ENCODE data around the gene EIF5A.
A peak's percentile ranks its signal among the peaks of the same experiment; 100 is the strongest.

Gene EIF5A

DNA sequence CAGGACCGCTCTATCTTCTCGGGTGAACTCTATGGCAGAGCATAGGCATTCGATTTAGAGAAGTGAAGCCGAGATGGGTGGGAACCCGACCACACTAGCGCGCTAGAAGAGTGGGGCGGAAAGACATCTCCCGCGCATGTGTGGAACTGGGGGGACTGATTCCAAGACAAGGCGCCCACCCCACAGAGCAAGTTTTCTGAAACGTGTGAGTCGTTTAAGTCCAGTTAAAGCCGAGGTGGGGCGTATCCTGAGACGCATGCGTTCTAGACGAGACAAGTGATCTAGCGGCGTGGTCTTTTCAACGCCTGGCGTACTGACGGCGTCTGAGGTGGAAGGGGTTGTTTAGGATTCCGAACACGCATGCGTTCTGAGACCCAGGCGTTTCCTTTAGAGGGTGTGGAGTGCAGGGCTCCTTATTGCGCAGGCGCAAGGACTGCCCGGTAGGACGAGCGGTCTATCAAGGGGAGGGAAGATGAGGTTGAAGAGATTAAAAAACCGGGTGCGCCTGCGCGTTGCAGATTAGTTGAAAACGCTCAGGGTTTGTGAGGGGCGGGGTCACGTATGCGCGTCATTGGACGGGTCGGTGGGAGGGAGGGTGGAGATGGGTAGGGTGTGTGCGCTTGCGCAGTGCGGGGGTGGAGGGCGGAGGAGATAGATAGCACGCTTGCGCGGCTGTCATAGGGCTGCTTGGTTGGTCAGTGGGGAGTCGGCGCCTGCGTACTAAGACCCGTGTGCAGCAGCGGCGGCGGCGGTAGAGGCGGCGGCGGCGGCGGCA lies at the start of gene EIF5A:
Gene EIF5A, plus strand, starts transcription at position 718 of the 775 bp plus-strand sequence. CDS start 2,008 bp downstream, outside the sequence.
- FAIRE-seq, result peak; percentile 99

DNA sequence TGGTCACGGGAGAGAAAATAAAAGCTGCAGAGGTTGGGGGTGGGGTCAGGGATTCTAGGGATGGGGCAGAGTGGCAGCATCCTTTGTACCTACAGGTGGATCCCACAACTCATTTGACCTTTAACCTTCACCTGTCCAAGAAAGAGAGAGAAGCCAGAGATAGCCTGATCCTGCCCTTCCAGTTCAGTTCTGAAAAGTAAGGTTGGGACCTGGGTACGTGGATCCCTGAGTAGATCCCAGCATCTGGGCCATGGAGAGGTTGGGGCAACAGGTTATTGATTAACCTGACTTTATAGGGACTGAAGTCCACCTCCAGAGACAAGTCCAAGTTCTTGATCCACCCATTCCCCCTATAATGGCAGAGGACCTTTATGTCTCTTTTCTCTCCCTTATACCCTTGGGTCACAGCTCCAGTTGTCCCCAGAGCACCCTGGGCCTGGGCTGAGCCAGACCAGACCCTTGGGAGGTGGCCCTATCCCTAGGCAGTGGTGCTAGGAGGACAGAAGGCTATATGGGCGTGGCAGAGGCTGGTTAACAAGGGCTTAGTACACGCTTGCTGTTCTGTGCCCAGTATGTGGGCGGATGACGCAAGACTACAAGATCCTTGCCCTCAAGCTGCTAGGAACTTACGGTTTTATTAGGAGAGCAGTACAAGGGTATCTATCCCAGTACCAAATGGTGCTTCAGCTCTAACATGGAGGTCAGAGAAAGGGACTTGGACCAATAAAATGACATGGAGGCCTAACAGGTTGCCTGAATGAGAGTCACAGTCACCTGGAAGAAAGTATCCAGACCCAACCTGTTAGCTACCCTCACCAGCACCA lies 48.5 kb upstream of the EIF5A start:
- FAIRE-seq (no peak), DNase-seq (ENCODE audit: insufficient read length, low spot score) (no peak)

More for the DNA sequence above, at the start of gene EIF5A:
- peak; percentile 99 for DNase-seq (ENCODE audit: insufficient read length, low spot score)

DNA sequence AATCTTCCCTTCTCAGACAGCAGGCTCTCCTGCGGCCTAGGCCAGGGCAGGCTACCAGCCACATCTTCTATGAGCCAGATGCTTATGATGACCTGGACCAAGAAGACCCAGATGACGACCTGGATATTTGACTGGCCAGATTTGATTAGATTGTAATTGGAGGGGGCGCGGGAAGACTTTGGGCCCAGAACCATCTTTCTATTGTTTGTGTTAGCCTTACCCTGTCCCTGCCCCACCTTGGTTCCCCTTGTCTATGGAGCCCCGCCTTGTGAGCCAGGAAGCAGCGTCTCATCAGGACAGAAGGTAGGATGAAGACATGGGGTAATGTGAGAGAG lies 47.9 kb upstream of the EIF5A start:
- DNase-seq (ENCODE audit: insufficient read length, low spot score) (no peak), FAIRE-seq (no peak)

DNA sequence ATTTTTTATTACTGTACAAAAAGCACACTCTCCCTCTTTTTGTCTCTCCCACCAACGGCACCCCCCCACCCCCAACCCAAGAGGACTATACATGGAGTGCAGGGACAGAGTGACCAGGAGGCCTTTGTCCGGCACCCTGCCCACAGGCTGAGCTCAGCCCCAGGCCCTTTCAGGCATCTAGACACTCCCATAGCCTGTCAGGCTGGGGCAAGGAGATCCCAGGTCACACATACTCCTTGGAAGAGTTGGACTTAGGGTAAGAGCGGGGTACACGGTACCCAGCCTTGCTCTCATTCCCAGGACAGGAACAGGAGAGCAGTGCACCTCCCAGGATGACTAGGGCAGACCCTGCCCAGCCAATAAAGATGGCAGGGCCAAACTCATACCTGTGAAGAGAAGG lies 47.3 kb upstream of the EIF5A start:
- FAIRE-seq (no peak), DNase-seq (ENCODE audit: insufficient read length, low spot score) (no peak)

DNA sequence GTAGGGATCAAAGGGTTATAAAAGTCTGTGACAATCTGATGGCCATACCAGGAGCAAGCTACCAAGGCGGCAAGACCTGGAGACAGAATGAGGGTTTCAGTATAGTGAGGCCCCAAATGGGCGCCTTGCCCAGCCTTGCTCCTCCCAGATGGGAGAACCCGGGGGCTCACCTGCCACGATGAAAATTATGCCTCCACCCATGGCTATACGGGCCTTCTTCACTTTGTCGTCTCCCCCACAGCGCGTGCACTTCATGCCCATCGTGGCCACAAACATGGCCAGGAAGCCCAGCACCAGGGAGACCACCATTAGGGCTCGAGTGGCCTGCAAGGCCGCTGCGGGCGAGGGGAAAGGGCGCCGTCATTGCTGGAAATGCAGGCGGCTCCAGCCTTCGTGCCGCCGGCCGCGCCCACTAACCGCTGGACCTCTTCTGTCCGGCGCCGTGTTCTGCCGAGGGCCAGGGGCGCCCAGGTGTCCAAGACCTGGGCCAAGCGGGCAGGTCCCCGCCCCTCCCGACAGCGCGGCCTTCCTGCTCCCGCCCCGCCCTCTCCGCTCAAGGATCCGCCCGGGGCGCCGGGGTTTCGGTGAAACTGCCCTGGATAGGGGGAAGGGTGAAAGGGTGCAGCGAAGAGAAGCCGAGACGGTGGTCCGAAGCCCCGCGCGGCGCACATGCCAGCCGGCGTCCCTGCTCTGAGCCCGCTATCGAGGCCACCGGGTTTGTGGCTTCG lies 46.6 kb upstream of the EIF5A start:
- no peak for DNase-seq (ENCODE audit: insufficient read length, low spot score)
- no peak for FAIRE-seq

DNA sequence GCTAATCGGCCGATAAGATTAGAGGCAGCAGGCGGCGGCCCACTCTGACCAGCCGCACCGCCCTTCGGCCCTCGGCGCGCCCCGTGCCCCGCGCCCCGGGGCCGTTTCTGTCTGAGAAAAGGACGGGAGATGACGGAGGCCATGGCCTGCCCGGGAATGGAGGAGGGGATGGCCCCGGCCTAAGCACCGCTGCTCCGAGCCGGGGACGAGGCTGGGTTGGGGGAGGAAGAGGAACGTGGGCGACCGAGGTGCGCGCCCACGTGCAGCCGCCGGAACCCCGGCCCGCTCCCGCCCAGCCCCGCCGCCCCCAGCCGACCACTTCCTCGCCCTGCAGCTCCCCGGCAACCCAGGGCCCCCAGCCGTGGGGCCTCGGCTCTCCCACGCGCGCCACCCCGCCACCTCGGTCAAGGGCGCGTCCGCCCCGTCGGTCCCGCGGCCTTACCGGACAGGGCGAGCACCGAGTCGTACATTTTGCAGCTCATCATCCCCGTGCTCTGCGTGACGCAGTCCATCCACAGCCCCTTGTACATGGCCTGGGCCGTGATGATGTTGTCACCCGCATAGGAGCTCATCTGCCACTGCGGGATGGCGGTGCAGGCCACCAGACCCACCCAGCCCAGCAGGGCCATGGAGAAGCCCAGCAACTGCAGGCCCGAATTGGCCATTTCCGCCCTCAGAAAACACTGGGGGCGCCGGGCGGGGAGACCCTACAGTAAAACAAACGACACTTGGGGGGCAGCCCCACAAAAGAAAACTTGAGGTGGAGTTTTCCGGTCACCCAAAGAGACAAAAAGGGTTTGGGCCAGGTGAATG lies 45.8 kb upstream of the EIF5A start:
- DNase-seq (ENCODE audit: insufficient read length, low spot score) (no peak), FAIRE-seq (no peak)

DNA sequence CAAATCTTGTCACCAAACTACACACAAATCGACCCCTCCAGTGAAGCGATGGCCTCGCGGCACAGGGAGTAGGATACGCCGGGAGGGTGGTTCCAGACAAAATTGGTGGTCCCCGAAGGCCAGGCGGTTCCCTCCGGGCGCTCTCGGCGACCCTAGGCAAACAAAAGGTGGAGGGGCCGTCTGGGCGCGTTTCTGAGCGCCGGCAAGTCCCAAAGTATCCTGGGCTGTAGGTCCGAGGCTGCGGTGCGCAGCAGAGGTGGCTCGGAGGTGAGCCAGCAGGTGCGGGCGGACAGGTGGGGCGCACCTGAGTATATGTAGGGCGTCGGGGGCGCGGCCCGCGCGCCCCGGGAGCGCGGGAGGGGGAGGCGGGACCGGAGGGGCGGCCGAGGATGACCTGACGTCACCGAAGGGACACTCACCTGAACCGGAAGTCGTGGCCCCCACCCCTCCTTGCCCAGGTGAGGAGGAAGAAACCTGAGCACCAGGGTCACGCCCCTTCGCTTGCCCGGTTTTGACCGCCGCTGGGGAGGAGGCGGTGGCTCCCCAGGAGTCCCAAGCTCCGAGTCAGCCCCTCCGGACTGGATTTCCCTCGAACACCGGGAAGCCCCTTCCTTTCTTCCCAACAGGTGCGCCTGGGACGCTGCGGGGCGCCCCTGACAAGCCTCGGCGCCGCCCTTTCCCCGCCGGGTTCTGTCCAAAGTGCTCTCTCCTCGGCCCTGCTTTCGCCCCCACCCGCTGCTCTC lies 45.1 kb upstream of the EIF5A start, which contains the start of gene CLDN7:
Gene CLDN7, minus strand, starts transcription at position 287 of the 743 bp plus-strand sequence. CDS start 435 bp downstream, outside the sequence.
- DNase-seq (ENCODE audit: insufficient read length, low spot score) (no peak), FAIRE-seq (no peak)

DNA sequence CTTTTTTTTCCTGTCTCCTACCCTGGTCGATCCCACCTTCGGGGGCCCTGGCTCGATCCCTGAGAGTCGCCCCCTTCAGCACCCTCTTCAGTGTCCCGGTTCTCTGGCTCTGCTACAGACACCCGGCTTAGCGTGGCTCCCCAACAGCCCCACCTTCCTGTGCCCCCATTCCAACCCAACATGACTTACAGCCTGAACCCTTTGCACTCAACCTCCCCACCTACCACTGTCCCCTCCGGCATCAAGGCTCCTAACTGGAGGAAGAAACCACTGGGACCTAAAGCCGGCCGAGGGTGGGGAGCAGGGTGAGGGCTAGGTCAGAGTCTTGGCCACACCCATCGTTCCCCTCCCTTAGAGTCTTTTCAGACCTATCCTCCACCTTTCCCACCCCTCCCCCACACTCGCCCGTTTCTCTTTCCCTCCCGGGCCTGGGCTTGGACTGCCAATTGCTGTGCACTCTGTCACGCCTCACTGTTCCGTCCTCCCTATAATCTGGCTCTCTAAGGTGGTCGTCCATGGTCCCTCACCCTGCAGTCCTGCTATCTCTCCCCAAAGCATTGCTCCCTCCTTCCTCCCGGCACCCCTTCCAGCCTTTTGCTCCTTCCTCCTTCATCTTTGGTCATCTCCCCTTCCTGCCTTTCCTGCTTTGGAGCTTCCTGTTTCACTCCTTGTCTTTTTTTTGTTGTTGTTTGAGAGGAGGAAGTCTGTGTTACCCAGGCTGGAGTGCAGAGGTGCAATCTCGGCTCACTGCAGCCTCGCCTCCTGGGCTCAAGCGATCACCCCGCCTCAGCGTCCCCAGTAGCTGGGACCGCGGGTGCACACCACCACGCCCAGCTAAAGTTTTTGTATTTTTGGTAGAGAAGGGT lies 44.3 kb upstream of the EIF5A start:
- no peak for DNase-seq (ENCODE audit: insufficient read length, low spot score)
- FAIRE-seq, result peak; percentile 84

DNA sequence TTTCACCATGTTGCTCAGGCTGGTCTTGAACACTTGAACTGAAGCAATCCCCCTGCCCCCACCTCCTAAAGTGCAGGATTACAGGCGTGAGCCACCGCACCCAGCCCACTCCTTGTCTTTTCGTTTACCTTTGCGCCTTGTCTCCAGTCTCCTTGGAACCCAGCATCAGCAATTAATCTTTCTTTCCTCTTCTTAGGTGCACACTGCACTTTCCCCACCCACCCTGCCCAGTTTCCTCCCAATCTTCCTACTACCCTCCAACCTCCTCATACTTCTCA lies 43.7 kb upstream of the EIF5A start:
- no peak for FAIRE-seq

DNA sequence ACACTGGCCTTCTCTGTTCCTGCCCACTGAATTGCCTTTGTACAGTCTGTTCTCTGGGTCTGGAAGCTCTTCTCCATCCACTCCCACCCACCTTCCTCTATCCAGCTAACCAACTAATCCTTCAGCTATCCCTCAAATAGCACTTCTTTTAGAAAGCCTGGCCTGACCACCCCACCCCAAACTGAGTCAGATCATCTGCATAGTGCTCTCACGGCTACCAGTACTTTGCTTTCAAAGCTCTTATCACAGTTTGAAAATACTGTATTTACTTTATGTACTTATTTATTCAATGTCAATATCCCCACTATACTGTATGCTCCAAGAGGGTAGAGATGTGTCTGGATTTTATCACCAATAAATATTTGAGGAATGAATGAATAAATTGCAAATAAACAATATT lies 40.6 kb upstream of the EIF5A start:
- DNase-seq (ENCODE audit: insufficient read length, low spot score) (no peak), FAIRE-seq (no peak)

More for the DNA sequence above, 43.7 kb upstream of the EIF5A start:
- DNase-seq (ENCODE audit: insufficient read length, low spot score), result no peak

DNA sequence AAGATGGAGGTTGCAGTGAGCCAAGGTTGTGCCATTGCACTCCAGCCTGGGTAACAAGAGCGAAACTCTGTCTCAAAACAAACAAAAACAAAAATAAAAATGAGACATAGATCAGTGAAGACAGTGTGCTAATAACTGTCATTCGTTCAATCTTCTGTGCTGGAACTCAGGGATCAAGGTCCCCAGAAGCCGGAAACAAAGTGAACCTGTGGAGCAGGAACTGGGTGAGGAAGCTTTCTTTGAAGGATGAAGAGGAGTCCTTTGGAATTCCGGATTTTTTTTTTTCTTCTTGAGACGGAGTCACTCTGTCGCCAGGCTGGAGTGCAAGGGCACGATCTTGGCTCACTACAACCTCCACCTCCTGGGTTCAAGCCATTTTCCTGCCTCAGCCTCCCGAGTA lies 28.0 kb upstream of the EIF5A start:
- no peak for FAIRE-seq
- no peak for DNase-seq (ENCODE audit: insufficient read length, low spot score)

DNA sequence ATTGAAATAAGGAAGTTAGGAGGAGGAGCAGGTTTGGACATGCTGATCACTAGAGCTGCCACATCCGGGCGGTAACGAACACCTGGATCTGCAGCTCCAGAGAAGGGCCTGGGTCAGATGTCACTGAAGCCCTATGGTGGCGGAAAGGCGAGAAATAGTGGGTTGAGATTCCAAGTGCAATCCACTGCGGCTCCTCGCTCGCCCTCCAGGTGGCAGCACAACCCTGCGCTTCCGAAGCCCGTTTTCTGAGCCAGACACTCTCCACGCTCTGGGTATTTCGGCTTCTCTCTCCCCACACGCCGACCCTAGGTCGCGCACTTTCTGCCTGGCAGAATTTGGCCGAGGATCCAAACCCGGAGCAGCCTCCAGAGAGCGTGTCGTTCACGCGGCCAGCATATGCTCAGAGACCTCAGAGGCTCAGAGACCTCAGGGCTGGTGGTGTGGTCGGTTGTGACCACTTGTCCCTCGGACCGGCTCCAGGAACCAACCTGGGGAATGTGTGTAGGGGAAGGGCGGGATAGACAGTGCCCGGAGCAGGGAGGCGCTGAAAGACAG lies 26.8 kb upstream of the EIF5A start:
- peak; percentile 87 for FAIRE-seq

DNA sequence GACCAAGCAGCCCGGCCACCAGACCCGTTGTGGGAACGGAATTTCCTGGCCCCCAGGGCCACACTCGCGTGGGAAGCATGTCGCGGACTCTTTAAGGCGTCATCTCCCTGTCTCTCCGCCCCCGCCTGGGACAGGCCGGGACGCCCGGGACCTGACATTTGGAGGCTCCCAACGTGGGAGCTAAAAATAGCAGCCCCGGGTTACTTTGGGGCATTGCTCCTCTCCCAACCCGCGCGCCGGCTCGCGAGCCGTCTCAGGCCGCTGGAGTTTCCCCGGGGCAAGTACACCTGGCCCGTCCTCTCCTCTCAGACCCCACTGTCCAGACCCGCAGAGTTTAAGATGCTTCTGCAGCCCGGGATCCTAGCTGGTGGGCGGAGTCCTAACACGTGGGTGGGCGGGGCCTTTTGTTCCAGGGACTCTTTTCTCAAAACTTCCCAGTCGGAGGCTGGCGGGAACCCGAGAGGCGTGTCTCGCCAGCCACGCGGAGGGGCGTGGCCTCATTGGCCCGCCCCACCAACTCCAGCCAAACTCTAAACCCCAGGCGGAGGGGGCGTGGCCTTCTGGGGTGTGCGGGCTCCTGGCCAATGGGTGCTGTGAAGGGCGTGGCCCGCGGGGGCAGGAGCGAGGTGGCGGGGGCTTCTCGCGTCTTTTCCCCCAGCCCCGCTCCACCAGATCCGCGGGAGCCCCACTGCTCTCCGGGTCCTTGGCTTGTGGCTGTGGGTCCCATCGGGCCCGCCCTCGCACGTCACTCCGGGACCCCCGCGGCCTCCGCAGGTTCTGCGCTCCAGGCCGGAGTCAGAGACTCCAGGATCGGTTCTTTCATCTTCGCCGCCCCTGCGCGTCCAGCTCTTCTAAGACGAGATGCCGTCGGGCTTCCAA lies 26.1 kb upstream of the EIF5A start, which contains the start of gene SLC2A4:
Gene SLC2A4, plus strand, starts transcription at position 645 of the 879 bp plus-strand sequence. Its CDS starts 217 bp downstream, at position 862.
- peak; percentile 97 for DNase-seq (ENCODE audit: insufficient read length, low spot score)
- FAIRE-seq, result peak; percentile 86

More for the DNA sequence above, 26.8 kb upstream of the EIF5A start:
- peak; percentile 88 for DNase-seq (ENCODE audit: insufficient read length, low spot score)

DNA sequence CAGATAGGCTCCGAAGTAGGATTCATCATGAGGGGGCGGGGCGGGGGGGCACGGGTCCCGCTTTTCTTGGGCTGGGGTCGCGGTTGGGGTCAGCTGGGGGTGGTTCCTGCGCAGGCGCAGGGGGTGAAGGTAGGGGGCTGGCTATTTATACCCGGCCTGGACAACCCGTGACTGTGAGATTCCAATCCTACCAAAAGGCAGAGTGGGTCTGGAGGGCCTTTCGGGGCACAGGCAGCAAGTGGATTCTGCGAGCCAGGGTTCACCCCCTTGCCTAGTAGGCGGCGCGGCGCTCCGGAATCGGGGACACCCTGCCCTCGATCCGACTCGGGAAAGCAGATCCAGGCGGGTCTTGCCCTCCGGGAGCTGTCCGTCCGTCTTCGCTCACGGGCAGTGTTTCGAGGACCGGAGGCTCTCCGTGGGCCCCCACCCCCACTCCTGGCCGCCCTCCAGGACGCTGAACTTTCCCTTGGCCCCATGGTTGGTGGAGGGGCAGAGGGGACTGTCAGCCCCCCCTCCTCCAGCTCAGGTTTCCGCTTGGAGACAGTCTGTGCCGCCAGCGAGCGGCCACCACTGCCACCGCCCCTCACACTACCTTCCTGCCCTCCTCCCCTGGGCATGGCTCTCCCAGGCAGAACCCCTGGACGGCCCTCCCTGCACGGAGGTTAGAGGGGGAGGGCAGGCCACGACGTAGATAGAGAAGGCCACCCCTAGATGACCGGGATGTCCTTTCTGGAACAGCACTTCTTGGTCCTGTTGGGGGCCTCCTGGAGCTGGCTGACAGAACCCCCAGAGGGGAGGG lies 25.3 kb upstream of the EIF5A start:
- no peak for FAIRE-seq
- DNase-seq (ENCODE audit: insufficient read length, low spot score), result no peak

DNA sequence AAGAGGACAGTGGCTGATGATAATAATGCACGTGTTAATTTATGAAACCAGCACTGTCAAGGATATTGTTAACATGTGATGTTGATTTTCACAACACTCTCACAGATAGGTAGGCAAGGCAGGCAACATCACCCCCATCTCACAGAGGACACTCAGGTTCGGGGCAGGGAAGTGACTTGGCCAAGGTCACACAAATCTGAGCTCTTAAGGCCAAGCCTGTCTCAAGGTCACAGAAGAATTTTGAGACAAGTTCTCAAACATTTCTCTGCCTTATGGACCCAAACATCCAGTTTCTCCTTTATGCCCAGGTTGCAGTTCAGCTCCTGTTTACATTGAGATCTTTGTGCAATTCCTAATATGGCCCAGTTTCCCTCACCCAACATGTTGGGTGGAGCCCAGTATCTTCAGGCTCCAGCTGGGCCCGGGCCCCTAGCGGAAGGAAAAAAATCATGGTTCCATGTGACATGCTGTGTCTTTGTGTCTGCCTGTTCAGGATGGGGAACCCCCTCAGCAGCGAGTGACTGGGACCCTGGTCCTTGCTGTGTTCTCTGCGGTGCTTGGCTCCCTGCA lies 24.6 kb upstream of the EIF5A start:
- FAIRE-seq, result peak; percentile 4
- no peak for DNase-seq (ENCODE audit: insufficient read length, low spot score)

DNA sequence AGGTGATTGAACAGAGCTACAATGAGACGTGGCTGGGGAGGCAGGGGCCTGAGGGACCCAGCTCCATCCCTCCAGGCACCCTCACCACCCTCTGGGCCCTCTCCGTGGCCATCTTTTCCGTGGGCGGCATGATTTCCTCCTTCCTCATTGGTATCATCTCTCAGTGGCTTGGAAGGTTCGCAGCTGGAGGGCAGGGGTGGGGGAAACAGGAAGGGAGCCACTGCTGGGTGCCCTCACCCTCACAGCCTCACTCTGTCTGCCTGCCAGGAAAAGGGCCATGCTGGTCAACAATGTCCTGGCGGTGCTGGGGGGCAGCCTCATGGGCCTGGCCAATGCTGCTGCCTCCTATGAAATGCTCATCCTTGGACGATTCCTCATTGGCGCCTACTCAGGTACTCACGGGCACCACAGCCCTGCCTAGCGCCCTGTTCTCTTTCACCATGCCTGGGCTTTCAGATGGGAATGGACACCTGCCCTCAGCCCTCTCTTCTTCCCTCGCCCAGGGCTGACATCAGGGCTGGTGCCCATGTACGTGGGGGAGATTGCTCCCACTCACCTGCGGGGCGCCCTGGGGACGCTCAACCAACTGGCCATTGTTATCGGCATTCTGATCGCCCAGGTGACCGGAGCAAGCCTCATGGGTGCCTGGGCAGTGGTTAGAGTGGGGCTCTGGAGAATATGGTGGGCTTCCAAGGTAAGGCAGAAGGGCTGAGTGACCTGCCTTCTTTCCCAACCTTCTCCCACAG lies 23.8 kb upstream of the EIF5A start:
- DNase-seq (ENCODE audit: insufficient read length, low spot score) (no peak), FAIRE-seq (no peak)

Measured in HTR-8/SVneo (cell line).